Upper lobe of left lung (tissue), 4 donors: Measurements from ENCODE around the gene SURF4.

ENCODE experiments used
- POLR2A ChIP-seq, 4 donors: fragments of 450-650 bp; IDR thresholded peaks; one replicate each; pipeline ENCODE4 v1.5.1; 2016 to 2017; ENCODE audit warnings: antibody characterized with exemption in 4 of 4, mild to moderate bottlenecking in 2 of 4
- POLR2AphosphoS5 ChIP-seq, 2 donors: sonication (generic); formaldehyde crosslinking; IDR thresholded peaks; one replicate each; pipeline ENCODE4 v1.5.1; 2017; ENCODE audit warnings: antibody characterized with exemption in 2 of 2
- TF ChIP-seq, protein P1 (sequence below), 6 experiments: fragments of 450-650 bp in 4 of 6; fragments of 200-600 bp in 2 of 6; sonication (generic) in 2 of 6; IDR thresholded peaks; one replicate each; pipeline ENCODE4 v1.5.1; 2016 to 2019; ENCODE audit warnings: antibody characterized with exemption in 6 of 6

DNA sequence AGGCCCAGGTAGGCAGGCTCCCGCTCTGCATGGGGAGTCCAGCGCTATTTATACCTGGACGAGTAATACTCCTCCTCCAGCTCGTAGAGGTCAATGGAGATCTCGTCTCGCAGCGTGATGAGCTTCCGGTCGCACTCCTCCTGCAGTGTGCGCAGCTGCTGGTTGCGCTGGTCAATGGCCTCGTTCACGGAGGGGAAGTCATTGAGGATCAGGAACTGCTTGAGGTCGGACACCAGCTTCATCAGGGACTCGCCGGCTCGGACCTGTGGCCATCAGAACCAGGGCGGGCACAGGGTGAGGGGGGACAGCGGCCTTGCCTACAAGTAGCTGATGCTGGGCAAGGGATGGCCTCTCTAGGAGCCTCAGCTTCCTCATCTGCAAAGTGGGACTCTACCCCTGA lies 31.8 kb downstream of the SURF4 start:
- TF ChIP-seq, protein P1, sequence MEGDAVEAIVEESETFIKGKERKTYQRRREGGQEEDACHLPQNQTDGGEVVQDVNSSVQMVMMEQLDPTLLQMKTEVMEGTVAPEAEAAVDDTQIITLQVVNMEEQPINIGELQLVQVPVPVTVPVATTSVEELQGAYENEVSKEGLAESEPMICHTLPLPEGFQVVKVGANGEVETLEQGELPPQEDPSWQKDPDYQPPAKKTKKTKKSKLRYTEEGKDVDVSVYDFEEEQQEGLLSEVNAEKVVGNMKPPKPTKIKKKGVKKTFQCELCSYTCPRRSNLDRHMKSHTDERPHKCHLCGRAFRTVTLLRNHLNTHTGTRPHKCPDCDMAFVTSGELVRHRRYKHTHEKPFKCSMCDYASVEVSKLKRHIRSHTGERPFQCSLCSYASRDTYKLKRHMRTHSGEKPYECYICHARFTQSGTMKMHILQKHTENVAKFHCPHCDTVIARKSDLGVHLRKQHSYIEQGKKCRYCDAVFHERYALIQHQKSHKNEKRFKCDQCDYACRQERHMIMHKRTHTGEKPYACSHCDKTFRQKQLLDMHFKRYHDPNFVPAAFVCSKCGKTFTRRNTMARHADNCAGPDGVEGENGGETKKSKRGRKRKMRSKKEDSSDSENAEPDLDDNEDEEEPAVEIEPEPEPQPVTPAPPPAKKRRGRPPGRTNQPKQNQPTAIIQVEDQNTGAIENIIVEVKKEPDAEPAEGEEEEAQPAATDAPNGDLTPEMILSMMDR (IDR thresholded peaks at IDR 0.05) = no peak
- TF ChIP-seq POLR2A (IDR thresholded peaks at IDR 0.05) (no peak), POLR2AphosphoS5 (IDR thresholded peaks at IDR 0.05) (no peak)
